HepG2 (cell line): ENCODE data around the gene ZDHHC14. TPM values are rescaled to one million over a fixed set of nuclear protein-coding genes. Genes with fewer than 3 reads are reported as not detected.

Source experiments
- CREB3 ChIP-seq: sonication (generic); formaldehyde crosslinking; IDR thresholded peaks from 2 replicates; pipeline ENCODE4 v1.5.0; 2020; ENCODE audit warnings: missing genetic modification reagents
- CSRNP1 ChIP-seq: sonication (generic); formaldehyde crosslinking; IDR thresholded peaks from 2 replicates; pipeline ENCODE4 v1.8.1; 2023; ENCODE audit warnings: mild to moderate bottlenecking, missing genetic modification reagents
- DRAP1 ChIP-seq: IDR thresholded peaks from 2 replicates; pipeline ENCODE4 v1.6.1; 2016; ENCODE audit warnings: missing genetic modification reagents, missing compliant biosample characterization
- FOXC1 ChIP-seq: sonication (generic); formaldehyde crosslinking; IDR thresholded peaks from 2 replicates; pipeline ENCODE4 v1.8.0; 2022; ENCODE audit warnings: mild to moderate bottlenecking, missing genetic modification reagents, borderline replicate concordance
- ISL2 ChIP-seq: sonication (generic); formaldehyde crosslinking; IDR thresholded peaks from 2 replicates; pipeline ENCODE4 v1.5.0; 2020; ENCODE audit warnings: missing genetic modification reagents
- LCORL ChIP-seq, 2 experiments: fragments of 450-650 bp in 1 of 2; sonication (generic) in 1 of 2; formaldehyde crosslinking in 1 of 2; IDR thresholded peaks; 2 replicates each; pipeline versions ENCODE4 v1.5.0 to v1.6.1; 2017 to 2020; ENCODE audit warnings: antibody characterized with exemption in 1 of 2, missing genetic modification reagents in 1 of 2
- MEIS1 ChIP-seq: sonication (generic); formaldehyde crosslinking; IDR thresholded peaks from 2 replicates; pipeline ENCODE4 v1.9.0; 2021; ENCODE audit warnings: mild to moderate bottlenecking, missing genetic modification reagents, moderate library complexity, borderline replicate concordance
- MIXL1 ChIP-seq: IDR thresholded peaks from 2 replicates; pipeline ENCODE4 v1.6.1; 2016
- POLR2AphosphoS5 ChIP-seq: IDR thresholded peaks from 2 replicates; pipeline ENCODE4 v1.6.1; 2012; ENCODE audit warnings: low read depth, low read length
- REST ChIP-seq, 2 experiments: IDR thresholded peaks; 2 replicates each; pipeline ENCODE4 v1.6.1; 2011 to 2012; ENCODE audit warnings: low read length in 2 of 2, borderline replicate concordance in 1 of 2, low read depth in 1 of 2, mild to moderate bottlenecking in 1 of 2, moderate library complexity in 1 of 2
- SAP130 ChIP-seq: IDR thresholded peaks from 2 replicates; pipeline ENCODE4 v1.6.1; 2016; ENCODE audit warnings: low read depth
- ZBTB49 ChIP-seq: sonication (generic); formaldehyde crosslinking; IDR thresholded peaks from 2 replicates; pipeline ENCODE4 v1.4.0; 2020; ENCODE audit warnings: missing genetic modification reagents, borderline replicate concordance
- ZNF562 ChIP-seq: sonication (generic); formaldehyde crosslinking; IDR thresholded peaks from 2 replicates; pipeline ENCODE4 v1.8.0; 2022; ENCODE audit warnings: missing genetic modification reagents, borderline replicate concordance
- ZNF605 ChIP-seq: sonication (generic); formaldehyde crosslinking; IDR thresholded peaks from 2 replicates; pipeline ENCODE4 v1.8.0; 2022; ENCODE audit warnings: mild to moderate bottlenecking, missing genetic modification reagents
- ZNF709 ChIP-seq: sonication (generic); formaldehyde crosslinking; IDR thresholded peaks from 2 replicates; pipeline ENCODE4 v1.5.0; 2020; ENCODE audit warnings: mild to moderate bottlenecking, missing genetic modification reagents
- ZNF768 ChIP-seq: sonication (generic); formaldehyde crosslinking; IDR thresholded peaks from 2 replicates; pipeline ENCODE4 v1.4.0; 2020; ENCODE audit warnings: missing genetic modification reagents
- polyA plus RNA-seq, 8 experiments: library from polyadenylated mRNA; depleted of rRNA in 3 of 8; stranded (reverse) in 7 of 8; unstranded in 1 of 8; fragments of >200 nt; fragmentation: Illumina TruSeq in 4 of 8; extraction: Trizol in 4 of 8; gene quantifications; 2 replicates each; pipeline versions ENCODE4 v1.2.1 to v1.2.3, GENCODE V29; 2011 to 2016; ENCODE audit warnings: low read depth in 4 of 8, missing spikeins in 1 of 8, mixed read lengths in 1 of 8; ENCODE audit not compliant: insufficient read depth in 1 of 8
- total RNA-seq, 5 experiments: library from RNA; depleted of rRNA; stranded (reverse); fragments of >200 nt; fragmentation: Illumina TruSeq; extraction: Trizol; gene quantifications; 2 replicates each; pipeline ENCODE4 v1.2.3, GENCODE V29; 2016; ENCODE audit warnings: low read depth in 1 of 5

The ZDHHC14 gene
- total and polyA plus RNA-seq, 2 of the 13 experiments (the other 11 are each of a cell fraction or from before 2014, with no cell fraction given), result 3.7 to 9.5 TPM

GRCh38 chr6:157529654-157530039 lies 148.7 kb downstream of the ZDHHC14 start (continued):
- no peak for TF ChIP-seq REST (IDR thresholded peaks at IDR 0.05; ENCODE audit: borderline replicate concordance in 1 of 2, low read depth in 1 of 2, low read length in 2 of 2)
- peak; percentile 30; the same call in 1 of the 2 replicates for TF ChIP-seq CSRNP1
- TF ChIP-seq SAP130 (CRISPR knock-in tag), result no peak
- TF ChIP-seq POLR2AphosphoS5, result no peak
- TF ChIP-seq DRAP1, result no peak
- no peak for TF ChIP-seq ZNF562
- no peak for TF ChIP-seq ZNF768 (CRISPR knock-in tag)
- TF ChIP-seq ZNF709, result no peak
- 0 out of 2 replicates have a peak, but pooled peaks have one; percentile 10 for TF ChIP-seq MEIS1 (CRISPR knock-in tag)
- TF ChIP-seq CREB3 (CRISPR knock-in tag), result no peak
- no peak for TF ChIP-seq ISL2
- TF ChIP-seq FOXC1 (CRISPR knock-in tag), result no peak
- TF ChIP-seq ZBTB49 (CRISPR knock-in tag), result no peak
- 0 out of 2 replicates have a peak, but pooled peaks have one; percentile 6 for TF ChIP-seq ZNF605 (CRISPR knock-in tag)
- TF ChIP-seq LCORL (IDR thresholded peaks at IDR 0.05), result no peak
- no peak for TF ChIP-seq LCORL (CRISPR knock-in tag; IDR thresholded peaks at IDR 0.05)
- no peak for TF ChIP-seq MIXL1 (CRISPR knock-in tag)
